HG03571 (cell line): ENCODE results near the gene STON2.

Experiments
- ATAC-seq: cut with Tn5 transposase; IDR thresholded peaks from one replicate; pipeline ENCODE4 v1.9.1; 2021; ENCODE audit not compliant: unreplicated experiment

The STON2 gene

GRCh38 chr14:81423504-81423903, 23.4 kb upstream of the STON2 start:
- ATAC-seq = no peak

- no peak for ATAC-seq
Observed at GRCh38 chr14:81418057-81418790, 18.1 kb upstream of the STON2 start.

- no peak for ATAC-seq
Observed at GRCh38 chr14:81416981-81417380, 16.9 kb upstream of the STON2 start.

- no peak for ATAC-seq
Observed at GRCh38 chr14:81416194-81416952, 16.2 kb upstream of the STON2 start.

GRCh38 chr14:81415781-81416180, 15.7 kb upstream of the STON2 start:
- no peak for ATAC-seq

GRCh38 chr14:81414123-81414522, 14.0 kb upstream of the STON2 start:
- ATAC-seq = no peak

GRCh38 chr14:81412779-81413178, 12.7 kb upstream of the STON2 start:
- no peak for ATAC-seq

- no peak for ATAC-seq
Observed at GRCh38 chr14:81408595-81408994, 8.5 kb upstream of the STON2 start.

GRCh38 chr14:81406863-81407262, 6.7 kb upstream of the STON2 start:
- no peak for ATAC-seq

GRCh38 chr14:81402123-81402495, 2.0 kb upstream of the STON2 start:
- ATAC-seq = no peak

- ATAC-seq = no peak
Observed at GRCh38 chr14:81401420-81402122, 1.4 kb upstream of the STON2 start.

- ATAC-seq = no peak
Observed at GRCh38 chr14:81400852-81401251, 728 bp upstream of the STON2 start.

- no peak for ATAC-seq
Observed at GRCh38 chr14:81398196-81398891, 1.8 kb downstream of the STON2 start.

GRCh38 chr14:81396113-81396512, 4.0 kb downstream of the STON2 start:
- ATAC-seq = no peak

GRCh38 chr14:81394739-81395138, 5.4 kb downstream of the STON2 start:
- no peak for ATAC-seq

GRCh38 chr14:81392976-81393643, 7.0 kb downstream of the STON2 start:
- no peak for ATAC-seq

- ATAC-seq = no peak
Observed at GRCh38 chr14:81392052-81392451, 8.1 kb downstream of the STON2 start.

GRCh38 chr14:81390696-81391095, 9.4 kb downstream of the STON2 start:
- no peak for ATAC-seq

- ATAC-seq = no peak
Observed at GRCh38 chr14:81388336-81388735, 11.8 kb downstream of the STON2 start.

- ATAC-seq = no peak
Observed at GRCh38 chr14:81386290-81386745, 13.8 kb downstream of the STON2 start.

- ATAC-seq = no peak
Observed at GRCh38 chr14:81385886-81386285, 14.2 kb downstream of the STON2 start.
